ENCODE results near the gene PCSK1N.
"Not testable (repeated sequence)": the region's sequence is repeated elsewhere in the genome, so short reads cannot be mapped to it uniquely, and the experiment has no call there.

PCSK1N gene

DNA sequence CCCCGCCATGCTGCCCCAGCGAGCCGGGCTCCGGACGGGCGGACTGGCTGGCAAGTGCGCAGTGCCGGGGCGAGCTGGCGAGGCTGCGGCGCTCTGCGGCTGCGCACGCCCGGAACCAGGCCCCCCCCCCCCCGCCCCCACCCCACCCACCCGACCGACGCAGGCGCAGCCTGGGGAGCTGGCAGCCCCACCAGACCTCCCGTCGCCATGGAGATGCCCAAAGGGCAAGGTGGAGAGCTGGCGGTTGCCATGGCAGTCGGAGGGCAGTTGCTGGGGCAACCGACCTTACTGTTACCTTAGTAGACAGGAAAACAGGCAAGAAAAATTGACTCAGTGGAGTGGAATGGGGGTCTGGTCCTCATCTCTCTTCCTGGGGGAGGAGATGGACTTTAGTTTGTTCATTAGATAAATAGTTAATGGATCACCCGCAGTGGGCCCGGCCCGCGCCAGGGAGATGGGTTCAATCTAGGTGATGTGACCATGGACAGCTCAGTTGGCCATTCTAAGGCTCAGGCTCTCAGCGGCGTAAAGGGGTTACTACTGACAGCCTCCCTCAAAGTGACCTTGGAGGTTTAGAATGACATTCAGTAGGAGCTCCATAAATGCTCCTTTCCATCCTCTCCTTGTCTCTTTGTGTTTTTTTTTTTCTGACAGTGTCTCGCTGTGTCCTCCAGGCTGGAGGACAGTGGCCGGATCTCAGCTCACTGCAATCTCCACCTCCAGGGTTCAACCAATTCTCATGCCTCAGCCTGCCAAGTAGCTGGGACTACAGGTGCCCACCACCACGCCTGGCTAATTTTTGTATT is at the start of gene PCSK1N:
PCSK1N (minus strand) TSS at position 87 of the 806 bp plus-strand sequence; CDS start at position 9, 78 bp downstream.
- DNase-seq (ENCODE audit: low read depth in 3 of 3): peak in 1 of 3 experiments; percentile 5

- DNase-seq (ENCODE audit: low read depth in 3 of 3): no peak
These were observed 48.3 kb upstream of the PCSK1N start for GRCh38 chrX:48883729-48884128.

- not testable (repeated sequence) for DNase-seq (ENCODE audit: low read depth in 3 of 3)
These were observed 41.5 kb upstream of the PCSK1N start for GRCh38 chrX:48876944-48877343.

DNA sequence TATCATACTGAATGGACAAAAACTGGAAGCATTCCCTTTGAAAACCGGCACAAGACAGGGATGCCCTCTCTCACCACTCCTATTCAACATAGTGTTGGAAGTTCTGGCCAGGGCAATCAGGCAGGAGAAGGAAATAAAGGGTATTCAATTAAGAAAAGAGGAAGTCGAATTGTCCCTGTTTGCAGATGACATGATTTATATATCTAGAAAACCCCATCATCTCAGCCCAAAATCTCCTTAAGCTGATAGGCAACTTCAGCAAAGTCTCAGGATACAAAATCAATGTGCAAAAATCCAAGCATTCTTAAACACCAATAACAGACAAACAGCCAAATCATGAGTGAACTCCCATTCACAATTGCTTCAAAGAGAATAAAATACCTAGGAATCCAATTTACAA is 36.6 kb upstream of the PCSK1N start:
- not testable (repeated sequence) for DNase-seq (ENCODE audit: low read depth in 3 of 3)

- DNase-seq (ENCODE audit: low read depth in 3 of 3): no peak
These were observed 28.8 kb upstream of the PCSK1N start for GRCh38 chrX:48864210-48864609.

GRCh38 chrX:48854898-48855297 is 19.5 kb upstream of the PCSK1N start:
- no peak for DNase-seq (ENCODE audit: low read depth in 3 of 3)

DNA sequence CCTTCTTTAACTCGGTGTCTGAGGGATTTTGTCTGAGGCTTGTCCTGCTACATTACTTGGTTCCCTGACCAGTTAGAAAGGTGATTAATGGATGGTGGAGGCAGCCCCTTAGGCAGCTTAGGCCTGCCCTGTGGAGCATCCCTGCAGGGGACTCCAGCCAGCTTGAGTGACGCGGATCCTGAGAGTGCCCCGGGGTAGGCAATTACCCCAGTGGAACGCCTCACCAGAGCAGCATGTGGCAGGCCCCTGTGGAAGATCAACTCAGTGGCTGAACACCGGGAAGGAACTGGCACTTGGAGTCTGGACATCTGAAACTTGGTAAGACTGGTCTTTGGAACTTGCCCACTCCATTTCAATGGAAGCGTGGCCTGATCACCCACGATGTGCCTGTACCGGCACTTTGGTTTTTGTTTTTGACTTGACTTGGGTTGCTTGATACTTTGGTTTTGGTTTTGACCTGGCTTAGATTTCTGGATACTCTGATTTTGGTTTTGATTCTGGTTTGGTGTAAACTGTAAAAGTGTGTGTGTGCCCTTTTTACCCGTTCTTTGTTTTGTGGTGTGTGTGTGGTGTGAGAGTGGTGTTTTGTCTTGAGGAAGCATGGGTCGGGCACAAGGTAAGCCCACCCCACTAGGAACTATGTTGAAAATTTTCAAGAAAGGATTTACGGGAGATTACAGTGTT is 18.9 kb upstream of the PCSK1N start:
- DNase-seq (ENCODE audit: low read depth in 3 of 3): not testable (repeated sequence)

DNA sequence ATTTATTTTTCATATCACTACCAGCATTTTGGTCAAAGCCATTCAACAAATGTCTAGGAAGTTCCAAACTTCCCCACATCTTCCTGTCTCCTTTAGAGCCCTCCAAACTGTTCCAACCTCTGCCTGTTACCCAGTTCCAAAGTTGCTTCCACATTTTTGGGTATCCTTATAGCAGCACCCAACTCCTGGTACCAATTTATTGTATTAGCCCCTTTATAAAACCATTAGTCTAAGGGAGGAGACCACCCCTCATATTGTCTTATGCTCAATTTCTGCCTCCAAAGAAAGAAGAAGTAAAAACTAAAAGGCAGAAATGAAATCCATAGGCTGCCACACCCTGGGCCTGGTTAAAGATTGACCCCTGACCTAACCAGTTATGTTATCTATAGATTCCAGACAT is 18.1 kb upstream of the PCSK1N start:
- DNase-seq (ENCODE audit: low read depth in 3 of 3): not testable (repeated sequence)

DNA sequence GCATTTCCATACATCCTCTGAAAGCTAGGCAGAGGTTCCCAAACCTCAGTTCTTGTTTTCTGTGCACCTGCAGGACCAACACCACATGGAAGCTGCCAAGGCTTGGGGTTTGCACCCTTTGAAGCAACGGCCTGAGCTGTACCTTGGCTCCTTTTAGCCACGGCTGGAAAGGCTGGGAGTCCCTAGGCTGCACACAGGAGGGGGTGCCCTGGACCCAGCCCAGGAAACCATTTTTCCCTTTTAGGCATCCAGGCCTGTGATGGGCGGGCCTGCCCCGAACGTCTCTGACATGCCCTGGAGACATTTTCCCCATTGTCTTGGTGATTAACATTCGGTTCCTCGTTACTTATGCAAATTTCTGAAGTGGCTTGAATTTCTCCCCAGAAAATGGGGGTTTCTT is 17.4 kb upstream of the PCSK1N start:
- DNase-seq (ENCODE audit: low read depth in 3 of 3): no peak

GRCh38 chrX:48848847-48849246 is 13.4 kb upstream of the PCSK1N start:
- DNase-seq (ENCODE audit: low read depth in 3 of 3): no peak

DNA sequence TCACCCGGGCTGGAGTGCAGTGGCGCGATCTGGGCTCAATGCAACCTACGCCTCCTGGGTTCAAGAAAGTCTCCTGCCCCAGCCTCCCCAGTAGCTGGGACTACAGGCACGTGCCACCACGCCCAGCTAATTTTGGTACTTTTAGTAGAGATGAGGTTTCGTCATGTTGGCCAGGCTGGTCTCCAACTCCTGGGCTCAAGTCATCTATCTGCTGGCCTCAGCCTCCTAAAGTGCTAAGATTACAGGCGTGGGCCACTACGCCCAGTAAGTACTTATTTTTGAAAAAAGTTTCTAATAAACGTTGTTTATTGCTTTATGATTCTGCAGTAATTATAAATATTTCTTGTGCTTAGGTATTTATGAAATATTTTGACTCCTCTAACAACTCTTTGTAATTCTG is 4.3 kb upstream of the PCSK1N start:
- no peak for DNase-seq (ENCODE audit: low read depth in 3 of 3)

DNA sequence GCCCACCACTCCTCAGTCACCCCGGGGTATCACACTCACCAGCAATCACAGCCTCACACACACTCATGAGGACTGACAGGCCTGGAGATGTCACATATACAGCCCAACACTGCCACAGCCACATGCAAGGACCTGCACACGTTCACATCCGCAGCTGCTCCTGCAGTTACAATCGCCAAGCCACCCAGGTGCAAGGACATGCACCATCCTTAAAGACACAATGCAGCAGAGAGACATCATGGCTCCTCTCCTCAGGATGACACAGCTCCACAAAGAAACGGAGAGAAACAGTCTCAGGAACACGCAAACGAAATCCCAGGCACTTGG is 1.1 kb downstream of the PCSK1N start:
- DNase-seq (ENCODE audit: low read depth in 3 of 3): no peak

DNA sequence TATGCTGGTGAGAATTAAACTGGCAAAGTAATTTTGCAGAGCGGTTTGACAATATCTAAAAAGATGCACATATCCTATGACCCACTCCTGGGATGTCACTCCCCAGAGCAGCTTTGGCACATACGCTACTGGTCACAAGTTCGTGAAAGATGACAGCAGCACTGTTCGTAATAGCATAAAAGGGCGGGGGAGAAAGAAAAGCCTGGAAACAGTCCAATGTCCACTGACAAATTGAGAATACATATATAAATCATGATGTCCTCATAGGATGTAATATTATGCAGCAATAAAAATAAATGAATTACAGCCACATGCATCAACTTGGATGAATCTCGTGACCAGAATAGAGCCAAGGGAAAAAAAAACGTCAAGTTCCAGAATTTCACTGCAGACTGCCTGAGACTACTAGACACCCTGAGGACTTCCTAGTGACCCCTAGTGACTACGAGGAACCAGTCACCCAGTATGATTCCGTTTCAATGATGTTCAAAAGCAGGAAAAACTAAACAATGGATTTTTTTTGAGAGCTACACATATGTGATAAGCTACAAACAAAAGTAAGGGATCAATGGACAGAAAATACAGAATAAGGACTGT is 1.8 kb downstream of the PCSK1N start:
- DNase-seq (ENCODE audit: low read depth in 3 of 3): no peak

DNA sequence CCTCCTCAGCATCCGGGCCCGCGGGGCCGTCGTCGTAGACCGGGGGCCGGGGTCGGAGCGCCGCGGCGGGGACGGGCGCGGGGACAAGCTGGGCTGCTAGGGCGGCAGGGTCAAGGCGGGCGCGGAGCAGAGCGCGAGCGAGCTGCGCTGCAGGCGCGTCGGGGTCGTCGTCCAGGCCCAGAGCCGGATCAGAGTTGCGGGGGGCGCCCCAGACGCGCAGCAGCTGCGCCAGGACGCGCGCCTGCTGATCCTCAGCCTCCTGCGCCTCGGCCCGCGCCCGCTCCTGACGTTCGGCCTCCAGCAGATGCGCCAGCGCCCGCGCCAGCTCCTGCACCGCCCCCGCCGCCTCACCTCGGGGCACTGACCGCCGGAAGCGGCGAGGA is 3.5 kb downstream of the PCSK1N start:
- no peak for DNase-seq (ENCODE audit: low read depth in 3 of 3)

GRCh38 chrX:48831136-48831908 is 4.1 kb downstream of the PCSK1N start:
- DNase-seq (ENCODE audit: low read depth in 3 of 3): no peak

GRCh38 chrX:48829016-48829735 is 6.2 kb downstream of the PCSK1N start:
- no peak for DNase-seq (ENCODE audit: low read depth in 3 of 3)

DNA sequence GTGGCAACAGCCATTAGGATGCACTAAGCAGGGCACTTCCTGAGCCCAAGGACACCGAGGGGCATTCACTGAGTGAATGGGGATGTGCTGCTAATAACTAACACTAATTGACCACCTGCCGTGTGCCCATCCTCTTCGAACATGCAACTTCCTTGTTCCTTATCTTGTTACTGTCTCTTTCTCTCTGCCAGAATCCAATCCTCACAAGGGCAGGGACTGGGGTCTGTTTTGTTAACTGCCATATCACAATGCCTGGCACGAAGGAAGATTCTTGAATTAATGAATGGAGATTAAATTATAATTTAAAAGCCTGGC is 7.8 kb downstream of the PCSK1N start:
- DNase-seq (ENCODE audit: low read depth in 3 of 3): no peak

GRCh38 chrX:48826876-48827653 is 8.3 kb downstream of the PCSK1N start:
- no peak for DNase-seq (ENCODE audit: low read depth in 3 of 3)

DNA sequence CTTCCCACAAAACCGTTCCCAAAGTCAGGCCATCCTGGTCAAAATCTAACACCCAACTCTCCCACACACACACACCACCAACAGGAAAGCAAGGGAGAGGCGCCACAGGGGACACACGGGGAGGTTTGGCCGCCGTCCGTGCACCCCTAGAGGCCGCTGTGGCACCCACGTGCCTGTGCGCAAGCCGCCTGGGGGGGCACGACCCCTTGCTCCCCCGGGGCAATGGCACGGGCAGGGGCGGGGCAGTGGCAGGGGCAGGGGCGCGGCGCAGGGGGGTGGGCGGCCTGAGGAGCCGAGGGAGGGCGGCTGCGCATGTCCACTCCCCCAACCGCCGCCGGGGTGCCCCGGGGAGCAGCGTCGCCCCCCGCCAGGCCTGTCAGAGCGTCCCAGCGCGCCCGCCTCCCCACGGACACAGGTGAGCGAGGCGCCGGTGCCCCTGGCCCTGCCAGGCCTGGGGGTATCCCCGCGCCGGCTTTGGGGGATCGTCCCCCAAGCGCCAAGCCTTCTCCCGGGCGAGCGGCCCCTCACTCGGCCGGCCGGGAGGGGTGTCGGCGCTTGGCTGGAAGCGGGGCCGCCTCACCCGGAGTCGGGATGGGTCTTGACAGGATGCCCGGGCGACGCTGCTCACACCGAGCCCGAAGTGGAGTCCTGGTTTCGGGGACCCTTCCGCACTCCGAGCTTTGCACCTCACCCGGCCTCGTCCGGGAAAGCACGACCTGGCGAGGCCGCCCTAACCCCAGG is 9.1 kb downstream of the PCSK1N start, which contains the start of gene ERAS:
ERAS (plus strand) TSS at position 379 of the 741 bp plus-strand sequence. CDS start 2,611 bp downstream, outside the sequence.
- no peak for DNase-seq (ENCODE audit: low read depth in 3 of 3)

- no peak for DNase-seq (ENCODE audit: low read depth in 3 of 3)
These were observed 11.3 kb downstream of the PCSK1N start for GRCh38 chrX:48824066-48824465.
